HEK293 (cell line): Measurements from ENCODE around the gene SPACA6.

Experiments
- CTCF ChIA-PET: fragments of 350-600 bp; formaldehyde crosslinking; extraction: SDS; loops from one replicate; lab custom pipeline; 2021; ENCODE audit warnings: antibody characterized with exemption; lab: Yijun Ruan, JAX
- POLR2A ChIA-PET: fragments of 300-600 bp; formaldehyde crosslinking; extraction: SDS; loops from one replicate; lab custom pipeline; 2020; ENCODE audit warnings: antibody characterized with exemption, inconsistent platforms; lab: Yijun Ruan, JAX
- H3K27ac ChIP-seq: fragments of 200-500 bp; sonication (Bioruptor generic); 2 replicates; pipeline ENCODE4 v1.5.1; 2014; ENCODE audit warnings: low read depth, low read length, control low read depth, inconsistent platforms; ENCODE audit errors: extremely low read depth
- H3K36me3 ChIP-seq, 2 experiments: fragments of 200-500 bp in 1 of 2; sonication (Bioruptor generic) in 1 of 2; 1 replicate in 1 of 2; 2 replicates in 1 of 2; pipeline ENCODE4 v1.5.1; 2014 to 2017; ENCODE audit warnings: inconsistent platforms in 2 of 2, low read length in 2 of 2; ENCODE audit not compliant: control insufficient read depth in 2 of 2, insufficient read depth in 1 of 2
- H3K4me1 ChIP-seq: fragments of 200-500 bp; sonication (Bioruptor generic); 2 replicates; pipeline ENCODE4 v1.5.1; 2014; ENCODE audit warnings: mild to moderate bottlenecking, low read length, inconsistent platforms; ENCODE audit not compliant: control insufficient read depth, insufficient read depth
- H3K4me3 ChIP-seq: 2 replicates; pipeline ENCODE4 v1.5.1; 2011; ENCODE audit warnings: low read depth, mild to moderate bottlenecking, control low read depth, low read length, moderate library complexity
- H3K9me3 ChIP-seq: fragments of 200-500 bp; sonication (Bioruptor generic); 2 replicates; pipeline ENCODE4 v1.5.1; 2014; ENCODE audit warnings: low read depth, low read length, inconsistent platforms; ENCODE audit not compliant: control insufficient read depth, insufficient read depth
- FEZF1 ChIP-seq: fragments of 450-650 bp; formaldehyde crosslinking; IDR thresholded peaks from 2 replicates; pipeline ENCODE4 v1.5.1; 2016; ENCODE audit warnings: missing biosample characterization, missing genetic modification characterization
- GLIS2 ChIP-seq: fragments of 450-650 bp; formaldehyde crosslinking; IDR thresholded peaks from 2 replicates; pipeline ENCODE4 v1.5.1; 2016; ENCODE audit warnings: missing biosample characterization, missing genetic modification characterization
- SALL2 ChIP-seq: fragments of 450-650 bp; formaldehyde crosslinking; IDR thresholded peaks from 2 replicates; pipeline ENCODE4 v1.5.0; 2017; ENCODE audit warnings: missing biosample characterization, mild to moderate bottlenecking, missing genetic modification characterization, borderline replicate concordance
- SP3 ChIP-seq: fragments of 450-650 bp; formaldehyde crosslinking; IDR thresholded peaks from 2 replicates; pipeline ENCODE4 v1.5.1; 2016; ENCODE audit warnings: missing biosample characterization, missing genetic modification characterization
- YY2 ChIP-seq: fragments of 450-650 bp; formaldehyde crosslinking; IDR thresholded peaks from 2 replicates; pipeline ENCODE4 v1.5.1; 2016; ENCODE audit warnings: missing biosample characterization, missing genetic modification characterization
- ZBTB48 ChIP-seq: fragments of 450-650 bp; formaldehyde crosslinking; IDR thresholded peaks from 2 replicates; pipeline ENCODE4 v1.5.1; 2016; ENCODE audit warnings: missing biosample characterization, missing genetic modification characterization
- ZFP37 ChIP-seq: fragments of 450-650 bp; formaldehyde crosslinking; IDR thresholded peaks from 2 replicates; pipeline ENCODE4 v1.5.1; 2016; ENCODE audit warnings: missing biosample characterization, missing genetic modification characterization
- ZNF146 ChIP-seq: fragments of 450-650 bp; formaldehyde crosslinking; IDR thresholded peaks from 2 replicates; pipeline ENCODE4 v1.5.1; 2016; ENCODE audit warnings: missing biosample characterization, missing genetic modification characterization
- ZNF18 ChIP-seq: fragments of 450-650 bp; formaldehyde crosslinking; IDR thresholded peaks from 2 replicates; pipeline ENCODE4 v1.5.1; 2016; ENCODE audit warnings: missing biosample characterization, missing genetic modification characterization
- ZNF214 ChIP-seq: fragments of 450-650 bp; formaldehyde crosslinking; IDR thresholded peaks from 2 replicates; pipeline ENCODE4 v1.5.1; 2017; ENCODE audit warnings: missing biosample characterization, mild to moderate bottlenecking, missing genetic modification characterization, borderline replicate concordance
- ZNF324 ChIP-seq: fragments of 450-650 bp; formaldehyde crosslinking; IDR thresholded peaks from 2 replicates; pipeline ENCODE4 v1.5.1; 2016; ENCODE audit warnings: missing biosample characterization, missing genetic modification characterization
- ZNF391 ChIP-seq: fragments of 450-650 bp; formaldehyde crosslinking; IDR thresholded peaks from 2 replicates; pipeline ENCODE4 v1.5.1; 2016; ENCODE audit warnings: low read depth, missing biosample characterization, missing genetic modification characterization, borderline replicate concordance
- ZNF426 ChIP-seq: fragments of 450-650 bp; formaldehyde crosslinking; IDR thresholded peaks from 2 replicates; pipeline ENCODE4 v1.5.1; 2017; ENCODE audit warnings: missing biosample characterization, missing genetic modification characterization, mild to moderate bottlenecking, inconsistent platforms, moderate library complexity
- ZNF473 ChIP-seq: fragments of 450-650 bp; formaldehyde crosslinking; IDR thresholded peaks from 2 replicates; pipeline ENCODE4 v1.5.1; 2017; ENCODE audit warnings: missing biosample characterization, missing genetic modification characterization
- ZNF777 ChIP-seq: fragments of 450-650 bp; formaldehyde crosslinking; IDR thresholded peaks from 2 replicates; pipeline ENCODE4 v1.5.1; 2017; ENCODE audit warnings: missing biosample characterization, missing genetic modification characterization, borderline replicate concordance
- TF ChIP-seq, protein P1 (sequence below): fragments of 450-650 bp; IDR thresholded peaks from 2 replicates; pipeline ENCODE4 v1.5.1; 2018; ENCODE audit warnings: missing biosample characterization, missing genetic modification characterization
- TF ChIP-seq, protein P2 (sequence below): fragments of 450-650 bp; formaldehyde crosslinking; IDR thresholded peaks from 2 replicates; pipeline ENCODE4 v1.5.0; 2017; ENCODE audit warnings: missing biosample characterization, missing genetic modification characterization, borderline replicate concordance
- TF ChIP-seq, protein P3 (sequence below): fragments of 450-650 bp; formaldehyde crosslinking; IDR thresholded peaks from 2 replicates; pipeline ENCODE4 v1.5.1; 2016; ENCODE audit warnings: missing biosample characterization, missing genetic modification characterization

SPACA6 gene

DNA sequence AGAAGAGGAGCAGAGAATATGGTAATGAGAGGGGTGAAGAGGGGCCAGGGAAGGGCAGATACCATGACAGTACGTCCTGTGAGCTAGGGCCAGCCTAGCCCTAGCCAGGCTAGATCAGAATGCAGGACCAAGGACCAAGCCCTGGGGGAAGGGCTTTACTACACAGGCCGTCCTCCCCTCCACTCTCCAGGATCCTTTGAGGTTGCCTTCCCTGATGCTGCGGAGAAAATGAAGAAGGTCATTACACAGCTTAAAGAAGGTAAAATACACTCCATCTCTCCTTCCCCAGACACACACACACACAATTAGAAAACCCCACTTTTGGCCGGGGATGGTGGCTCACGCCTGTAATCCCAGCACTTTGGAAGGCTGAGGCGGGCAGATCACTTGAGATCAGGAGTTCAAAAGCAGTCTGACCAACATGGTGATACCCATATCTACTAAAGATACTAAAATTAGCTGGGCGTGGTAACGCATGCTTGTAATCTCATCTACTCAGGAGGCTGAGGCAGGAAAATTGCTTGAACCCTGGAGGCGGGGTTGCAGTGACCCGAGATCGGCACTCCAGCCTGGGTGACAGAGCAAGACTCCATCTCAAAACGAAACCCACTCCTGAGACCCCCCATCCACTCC, 8.5 kb downstream of the SPACA6 start:
- POLR2A ChIA-PET = interaction anchor here (0.6 to 4.3 kb wide), 3 partner anchors 8 to 13 kb away, joined by 3 to 30 read pairs (median 3); no protein-coding TSS in a partner anchor
- Histone ChIP-seq H3K4me1 (peaks cover 3% of the 10 kb centered on the region; the same call in 1 of the 2 replicates), H3K36me3 (peaks cover 25 to 78% of the 10 kb centered on the region in 2 experiments), H3K9me3 (no peaks in the 10 kb centered on the region), H3K27ac (no peak overlapping the region), H3K4me3 (no peak overlapping the region)
- TF ChIP-seq ZFP37 (tag by site-specific recombination) = no peak
- no peak for TF ChIP-seq ZNF324 (tag by site-specific recombination)
- TF ChIP-seq FEZF1 (tag by site-specific recombination) = no peak
- TF ChIP-seq ZNF146 = no peak
- TF ChIP-seq SALL2 = no peak
- no peak for TF ChIP-seq ZNF473
- no peak for TF ChIP-seq ZNF426 (tag by site-specific recombination)
- no peak for TF ChIP-seq SP3 (tag by site-specific recombination)
- TF ChIP-seq, protein P1, sequence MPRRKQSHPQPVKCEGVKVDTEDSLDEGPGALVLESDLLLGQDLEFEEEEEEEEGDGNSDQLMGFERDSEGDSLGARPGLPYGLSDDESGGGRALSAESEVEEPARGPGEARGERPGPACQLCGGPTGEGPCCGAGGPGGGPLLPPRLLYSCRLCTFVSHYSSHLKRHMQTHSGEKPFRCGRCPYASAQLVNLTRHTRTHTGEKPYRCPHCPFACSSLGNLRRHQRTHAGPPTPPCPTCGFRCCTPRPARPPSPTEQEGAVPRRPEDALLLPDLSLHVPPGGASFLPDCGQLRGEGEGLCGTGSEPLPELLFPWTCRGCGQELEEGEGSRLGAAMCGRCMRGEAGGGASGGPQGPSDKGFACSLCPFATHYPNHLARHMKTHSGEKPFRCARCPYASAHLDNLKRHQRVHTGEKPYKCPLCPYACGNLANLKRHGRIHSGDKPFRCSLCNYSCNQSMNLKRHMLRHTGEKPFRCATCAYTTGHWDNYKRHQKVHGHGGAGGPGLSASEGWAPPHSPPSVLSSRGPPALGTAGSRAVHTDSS = no peak
- TF ChIP-seq, all 188 proteins: peak for 0
- CTCF ChIA-PET = interaction anchor here (0.6 to 1.8 kb wide), 2 partner anchors 40 to 76 kb away, joined by 3 to 5 read pairs; no protein-coding TSS in a partner anchor

DNA sequence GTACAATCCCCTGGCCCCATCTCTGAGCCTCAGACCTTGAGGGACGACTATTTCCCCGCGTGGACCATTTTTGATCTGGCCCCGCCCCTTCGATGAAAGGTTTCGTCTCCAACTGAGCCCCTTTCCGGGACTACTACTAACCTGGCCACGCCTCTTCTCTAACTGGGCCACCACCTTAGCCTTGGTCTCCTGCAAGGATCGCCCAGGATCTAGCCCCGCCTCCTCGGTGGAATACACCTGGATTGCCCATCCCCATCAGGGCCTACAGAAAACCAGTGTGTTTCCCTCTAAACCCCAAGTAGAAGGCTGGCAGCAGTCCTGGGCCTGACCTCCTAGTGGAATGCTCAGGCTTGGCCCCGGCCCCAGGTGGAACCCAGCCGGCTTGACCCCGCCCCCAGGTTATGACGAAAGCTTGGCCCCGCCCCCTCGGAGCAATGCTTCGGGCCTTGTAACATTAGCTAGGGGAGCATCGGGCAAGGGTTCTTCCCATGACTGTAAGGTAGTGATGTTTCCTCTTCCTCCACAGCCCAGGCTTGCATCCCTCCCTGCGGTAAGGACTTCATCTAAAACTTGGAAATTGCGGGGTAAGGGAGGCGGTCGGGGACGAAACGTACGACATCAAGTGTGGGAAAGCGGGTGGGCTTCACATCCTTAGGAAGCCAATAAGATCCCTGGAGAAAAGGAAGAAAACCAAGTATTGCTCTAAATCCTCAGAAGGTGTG, 9.1 kb downstream of the SPACA6 start:
- H3K36me3 ChIP-seq = peaks cover 32 to 78% of the 10 kb centered on the region in 2 experiments
- no peaks in the 10 kb centered on the region for H3K9me3 ChIP-seq
- CTCF ChIA-PET = interaction anchor here (0.6 to 1.8 kb wide), 2 partner anchors 41 to 76 kb away, joined by 3 to 5 read pairs; no protein-coding TSS in a partner anchor
- H3K4me3 ChIP-seq = no peak overlapping the region
- H3K27ac ChIP-seq = no peak overlapping the region
- TF ChIP-seq, protein P2, sequence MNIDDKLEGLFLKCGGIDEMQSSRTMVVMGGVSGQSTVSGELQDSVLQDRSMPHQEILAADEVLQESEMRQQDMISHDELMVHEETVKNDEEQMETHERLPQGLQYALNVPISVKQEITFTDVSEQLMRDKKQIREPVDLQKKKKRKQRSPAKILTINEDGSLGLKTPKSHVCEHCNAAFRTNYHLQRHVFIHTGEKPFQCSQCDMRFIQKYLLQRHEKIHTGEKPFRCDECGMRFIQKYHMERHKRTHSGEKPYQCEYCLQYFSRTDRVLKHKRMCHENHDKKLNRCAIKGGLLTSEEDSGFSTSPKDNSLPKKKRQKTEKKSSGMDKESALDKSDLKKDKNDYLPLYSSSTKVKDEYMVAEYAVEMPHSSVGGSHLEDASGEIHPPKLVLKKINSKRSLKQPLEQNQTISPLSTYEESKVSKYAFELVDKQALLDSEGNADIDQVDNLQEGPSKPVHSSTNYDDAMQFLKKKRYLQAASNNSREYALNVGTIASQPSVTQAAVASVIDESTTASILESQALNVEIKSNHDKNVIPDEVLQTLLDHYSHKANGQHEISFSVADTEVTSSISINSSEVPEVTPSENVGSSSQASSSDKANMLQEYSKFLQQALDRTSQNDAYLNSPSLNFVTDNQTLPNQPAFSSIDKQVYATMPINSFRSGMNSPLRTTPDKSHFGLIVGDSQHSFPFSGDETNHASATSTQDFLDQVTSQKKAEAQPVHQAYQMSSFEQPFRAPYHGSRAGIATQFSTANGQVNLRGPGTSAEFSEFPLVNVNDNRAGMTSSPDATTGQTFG (tag by site-specific recombination) = no peak
- TF ChIP-seq ZBTB48 (no peak), GLIS2 (tag by site-specific recombination) (no peak), ZNF18 (tag by site-specific recombination) (no peak), YY2 (no peak), ZNF473 (no peak), ZNF391 (tag by site-specific recombination) (no peak), ZNF777 (no peak), ZNF214 (tag by site-specific recombination) (no peak)
- TF ChIP-seq, protein P3, sequence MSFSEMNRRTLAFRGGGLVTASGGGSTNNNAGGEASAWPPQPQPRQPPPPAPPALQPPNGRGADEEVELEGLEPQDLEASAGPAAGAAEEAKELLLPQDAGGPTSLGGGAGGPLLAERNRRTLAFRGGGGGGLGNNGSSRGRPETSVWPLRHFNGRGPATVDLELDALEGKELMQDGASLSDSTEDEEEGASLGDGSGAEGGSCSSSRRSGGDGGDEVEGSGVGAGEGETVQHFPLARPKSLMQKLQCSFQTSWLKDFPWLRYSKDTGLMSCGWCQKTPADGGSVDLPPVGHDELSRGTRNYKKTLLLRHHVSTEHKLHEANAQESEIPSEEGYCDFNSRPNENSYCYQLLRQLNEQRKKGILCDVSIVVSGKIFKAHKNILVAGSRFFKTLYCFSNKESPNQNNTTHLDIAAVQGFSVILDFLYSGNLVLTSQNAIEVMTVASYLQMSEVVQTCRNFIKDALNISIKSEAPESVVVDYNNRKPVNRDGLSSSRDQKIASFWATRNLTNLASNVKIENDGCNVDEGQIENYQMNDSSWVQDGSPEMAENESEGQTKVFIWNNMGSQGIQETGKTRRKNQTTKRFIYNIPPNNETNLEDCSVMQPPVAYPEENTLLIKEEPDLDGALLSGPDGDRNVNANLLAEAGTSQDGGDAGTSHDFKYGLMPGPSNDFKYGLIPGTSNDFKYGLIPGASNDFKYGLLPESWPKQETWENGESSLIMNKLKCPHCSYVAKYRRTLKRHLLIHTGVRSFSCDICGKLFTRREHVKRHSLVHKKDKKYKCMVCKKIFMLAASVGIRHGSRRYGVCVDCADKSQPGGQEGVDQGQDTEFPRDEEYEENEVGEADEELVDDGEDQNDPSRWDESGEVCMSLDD (tag by site-specific recombination) = no peak
- TF ChIP-seq, all 188 proteins: peak for 0
- POLR2A ChIA-PET = interaction anchor here (2.6 to 4.3 kb wide), 2 partner anchors 12 to 14 kb away, joined by 23 to 30 read pairs; no protein-coding TSS in a partner anchor
- H3K4me1 ChIP-seq = peaks cover 3% of the 10 kb centered on the region; the same call in 1 of the 2 replicates
